Panc1 (cell line): Measurements from ENCODE around the gene RPS6KL1.

ENCODE experiments used
- POLR2AphosphoS5 ChIP-seq: IDR thresholded peaks from 2 replicates; pipeline ENCODE4 v1.6.1; 2012; ENCODE audit warnings: mild to moderate bottlenecking, low read depth, low read length, moderate library complexity
- SIN3A ChIP-seq: IDR thresholded peaks from 2 replicates; pipeline ENCODE4 v1.6.1; 2012; ENCODE audit warnings: low read depth, mild to moderate bottlenecking, low read length, moderate library complexity, borderline replicate concordance; ENCODE audit not compliant: insufficient read depth
- TF ChIP-seq, protein P1 (sequence below): fragments of 450-650 bp; IDR thresholded peaks from 2 replicates; pipeline ENCODE4 v1.5.1; 2017; ENCODE audit warnings: mild to moderate bottlenecking

DNA sequence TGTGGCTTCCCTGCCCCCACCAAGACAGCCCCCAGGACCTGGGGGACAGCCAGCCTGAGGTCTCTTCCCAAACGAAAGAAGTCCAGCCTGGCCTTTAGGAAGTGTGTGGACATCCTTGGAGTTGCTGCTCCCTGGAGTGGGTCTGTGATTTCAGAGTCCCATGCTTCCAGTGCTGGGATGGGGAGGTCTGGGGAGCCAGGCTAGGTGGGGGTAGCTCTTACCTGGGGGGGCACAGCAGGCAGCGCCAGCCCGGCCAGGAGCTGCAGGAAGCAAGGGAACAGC, 31.8 kb upstream of the RPS6KL1 start:
- TF ChIP-seq POLR2AphosphoS5 (no peak), SIN3A (no peak)
- TF ChIP-seq, protein P1, sequence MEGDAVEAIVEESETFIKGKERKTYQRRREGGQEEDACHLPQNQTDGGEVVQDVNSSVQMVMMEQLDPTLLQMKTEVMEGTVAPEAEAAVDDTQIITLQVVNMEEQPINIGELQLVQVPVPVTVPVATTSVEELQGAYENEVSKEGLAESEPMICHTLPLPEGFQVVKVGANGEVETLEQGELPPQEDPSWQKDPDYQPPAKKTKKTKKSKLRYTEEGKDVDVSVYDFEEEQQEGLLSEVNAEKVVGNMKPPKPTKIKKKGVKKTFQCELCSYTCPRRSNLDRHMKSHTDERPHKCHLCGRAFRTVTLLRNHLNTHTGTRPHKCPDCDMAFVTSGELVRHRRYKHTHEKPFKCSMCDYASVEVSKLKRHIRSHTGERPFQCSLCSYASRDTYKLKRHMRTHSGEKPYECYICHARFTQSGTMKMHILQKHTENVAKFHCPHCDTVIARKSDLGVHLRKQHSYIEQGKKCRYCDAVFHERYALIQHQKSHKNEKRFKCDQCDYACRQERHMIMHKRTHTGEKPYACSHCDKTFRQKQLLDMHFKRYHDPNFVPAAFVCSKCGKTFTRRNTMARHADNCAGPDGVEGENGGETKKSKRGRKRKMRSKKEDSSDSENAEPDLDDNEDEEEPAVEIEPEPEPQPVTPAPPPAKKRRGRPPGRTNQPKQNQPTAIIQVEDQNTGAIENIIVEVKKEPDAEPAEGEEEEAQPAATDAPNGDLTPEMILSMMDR = no peak
